ENCODE data around the gene BRSK1.

DNA sequence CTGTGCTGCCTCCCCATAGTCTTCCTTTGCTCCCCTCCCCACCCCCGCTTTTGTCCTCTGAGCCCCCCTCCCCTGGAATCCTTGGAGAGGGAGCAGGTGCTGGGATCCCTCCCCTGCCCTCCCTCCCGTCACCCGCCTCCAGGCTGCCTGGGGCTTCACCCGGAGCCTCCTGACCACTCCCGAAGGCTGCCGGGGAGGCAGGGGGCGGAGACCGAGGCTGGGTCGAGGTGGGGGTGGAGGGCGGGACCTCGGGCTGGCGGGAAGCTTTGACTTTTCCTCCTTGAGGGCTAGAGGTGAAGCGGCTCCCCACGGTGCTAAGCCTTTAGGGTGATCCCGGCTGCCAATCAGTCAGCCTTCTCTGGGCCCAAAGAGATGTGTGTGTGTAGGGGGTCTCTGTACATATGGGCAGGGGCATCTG, 57.4 kb downstream of the BRSK1 start:
- TF ChIP-seq, protein P1, sequence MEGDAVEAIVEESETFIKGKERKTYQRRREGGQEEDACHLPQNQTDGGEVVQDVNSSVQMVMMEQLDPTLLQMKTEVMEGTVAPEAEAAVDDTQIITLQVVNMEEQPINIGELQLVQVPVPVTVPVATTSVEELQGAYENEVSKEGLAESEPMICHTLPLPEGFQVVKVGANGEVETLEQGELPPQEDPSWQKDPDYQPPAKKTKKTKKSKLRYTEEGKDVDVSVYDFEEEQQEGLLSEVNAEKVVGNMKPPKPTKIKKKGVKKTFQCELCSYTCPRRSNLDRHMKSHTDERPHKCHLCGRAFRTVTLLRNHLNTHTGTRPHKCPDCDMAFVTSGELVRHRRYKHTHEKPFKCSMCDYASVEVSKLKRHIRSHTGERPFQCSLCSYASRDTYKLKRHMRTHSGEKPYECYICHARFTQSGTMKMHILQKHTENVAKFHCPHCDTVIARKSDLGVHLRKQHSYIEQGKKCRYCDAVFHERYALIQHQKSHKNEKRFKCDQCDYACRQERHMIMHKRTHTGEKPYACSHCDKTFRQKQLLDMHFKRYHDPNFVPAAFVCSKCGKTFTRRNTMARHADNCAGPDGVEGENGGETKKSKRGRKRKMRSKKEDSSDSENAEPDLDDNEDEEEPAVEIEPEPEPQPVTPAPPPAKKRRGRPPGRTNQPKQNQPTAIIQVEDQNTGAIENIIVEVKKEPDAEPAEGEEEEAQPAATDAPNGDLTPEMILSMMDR (IDR thresholded peaks at IDR 0.05; ENCODE audit: borderline replicate concordance, extremely low read depth, low read length, poor library complexity, severe bottlenecking): no peak
- TF ChIP-seq EZH2 (IDR thresholded peaks at IDR 0.05; ENCODE audit: borderline replicate concordance, low read depth, low read length, severe bottlenecking): no peak
